AG04449 (cell line): ENCODE data around the gene HNRNPH2.

Experiments
- CTCF ChIA-PET: fragments of 350-600 bp; formaldehyde crosslinking; extraction: SDS; loops from one replicate; lab custom pipeline; 2021; ENCODE audit warnings: antibody characterized with exemption; lab: Yijun Ruan, JAX
- POLR2A ChIA-PET: fragments of 400-600, 350-600 bp; formaldehyde crosslinking; extraction: SDS; loops from one replicate; lab custom pipeline; 2020; ENCODE audit warnings: antibody characterized with exemption, inconsistent platforms; lab: Yijun Ruan, JAX
- DNase-seq: peaks from one replicate; pipeline ENCODE4 v3.0.0-alpha.2; 2010; ENCODE audit warnings: low read depth, low spot score
- H3K4me3 ChIP-seq: 2 replicates; pipeline ENCODE4 v1.5.1; 2011; ENCODE audit warnings: low read depth, mild to moderate bottlenecking, control low read depth, low read length
- TF ChIP-seq, protein P1 (sequence below): IDR thresholded peaks from one replicate; pipeline ENCODE4 v1.5.1; 2011; ENCODE audit warnings: mild to moderate bottlenecking, moderate library complexity, low read length, control low read depth, inconsistent platforms; ENCODE audit not compliant: insufficient read depth; ENCODE audit errors: missing control alignments

Gene HNRNPH2

DNA sequence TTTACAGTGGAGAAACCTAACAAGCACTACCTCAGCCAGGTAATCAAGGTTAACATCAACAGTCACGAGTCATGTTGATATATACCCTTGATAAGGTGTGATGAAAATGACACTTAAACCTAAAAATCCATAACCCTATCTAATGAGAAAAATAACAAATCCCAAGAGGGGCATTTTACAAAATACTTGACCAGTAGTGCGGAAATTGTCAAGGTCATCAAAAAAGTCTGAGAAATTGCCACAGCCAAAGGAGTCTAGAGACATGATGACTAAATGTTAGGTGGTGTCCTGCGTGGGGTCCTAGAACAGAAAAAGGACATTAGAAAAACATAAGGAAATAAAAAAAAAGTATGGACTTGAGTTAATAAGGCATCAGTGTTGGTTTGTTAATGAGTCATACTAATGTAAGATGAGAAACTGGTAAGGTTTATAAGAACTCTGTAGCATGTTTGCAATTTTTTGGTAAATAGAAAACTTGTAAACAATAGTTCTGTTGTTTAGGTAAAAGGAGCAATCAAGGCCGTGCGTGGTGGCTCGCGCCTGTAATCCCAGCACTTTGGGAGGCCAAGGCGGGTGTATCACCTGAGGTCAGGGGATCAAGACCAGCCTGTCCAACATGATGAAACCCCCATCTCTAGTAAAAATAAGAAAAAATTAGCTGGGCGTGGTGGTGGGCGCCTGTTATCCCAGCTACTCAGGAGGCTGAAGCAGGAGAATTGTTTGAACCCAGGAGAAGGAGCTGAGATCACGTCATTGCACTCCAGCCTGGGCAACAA lies 14.3 kb upstream of the HNRNPH2 start:
- no peak overlapping the region for H3K4me3 ChIP-seq
- no peak for DNase-seq
- ChIA-PET POLR2A (no interaction called here), CTCF (no interaction called here)
- TF ChIP-seq, protein P1, sequence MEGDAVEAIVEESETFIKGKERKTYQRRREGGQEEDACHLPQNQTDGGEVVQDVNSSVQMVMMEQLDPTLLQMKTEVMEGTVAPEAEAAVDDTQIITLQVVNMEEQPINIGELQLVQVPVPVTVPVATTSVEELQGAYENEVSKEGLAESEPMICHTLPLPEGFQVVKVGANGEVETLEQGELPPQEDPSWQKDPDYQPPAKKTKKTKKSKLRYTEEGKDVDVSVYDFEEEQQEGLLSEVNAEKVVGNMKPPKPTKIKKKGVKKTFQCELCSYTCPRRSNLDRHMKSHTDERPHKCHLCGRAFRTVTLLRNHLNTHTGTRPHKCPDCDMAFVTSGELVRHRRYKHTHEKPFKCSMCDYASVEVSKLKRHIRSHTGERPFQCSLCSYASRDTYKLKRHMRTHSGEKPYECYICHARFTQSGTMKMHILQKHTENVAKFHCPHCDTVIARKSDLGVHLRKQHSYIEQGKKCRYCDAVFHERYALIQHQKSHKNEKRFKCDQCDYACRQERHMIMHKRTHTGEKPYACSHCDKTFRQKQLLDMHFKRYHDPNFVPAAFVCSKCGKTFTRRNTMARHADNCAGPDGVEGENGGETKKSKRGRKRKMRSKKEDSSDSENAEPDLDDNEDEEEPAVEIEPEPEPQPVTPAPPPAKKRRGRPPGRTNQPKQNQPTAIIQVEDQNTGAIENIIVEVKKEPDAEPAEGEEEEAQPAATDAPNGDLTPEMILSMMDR, result no peak

DNA sequence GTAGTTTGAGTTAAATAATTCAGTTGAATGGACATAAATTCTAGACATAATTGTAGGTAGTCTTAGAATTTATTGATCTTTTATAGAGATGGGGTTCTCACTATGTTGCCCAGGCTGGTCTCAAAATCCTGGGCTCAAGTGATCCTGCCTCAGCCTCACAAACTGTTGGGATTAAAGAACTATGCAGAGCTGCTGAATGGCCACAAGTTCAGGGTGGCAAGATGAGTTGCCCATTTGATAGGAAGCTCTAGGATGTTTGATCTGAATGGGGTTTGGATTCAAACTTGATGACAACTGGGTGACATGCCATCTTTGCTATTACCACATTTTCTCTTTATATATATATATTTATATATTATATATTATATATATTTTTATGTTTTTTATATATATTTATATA lies 13.7 kb upstream of the HNRNPH2 start:
- TF ChIP-seq, protein P1, result no peak
- DNase-seq, result no peak
- CTCF ChIA-PET, result no interaction called here
- POLR2A ChIA-PET, result no interaction called here
- no peak overlapping the region for H3K4me3 ChIP-seq

DNA sequence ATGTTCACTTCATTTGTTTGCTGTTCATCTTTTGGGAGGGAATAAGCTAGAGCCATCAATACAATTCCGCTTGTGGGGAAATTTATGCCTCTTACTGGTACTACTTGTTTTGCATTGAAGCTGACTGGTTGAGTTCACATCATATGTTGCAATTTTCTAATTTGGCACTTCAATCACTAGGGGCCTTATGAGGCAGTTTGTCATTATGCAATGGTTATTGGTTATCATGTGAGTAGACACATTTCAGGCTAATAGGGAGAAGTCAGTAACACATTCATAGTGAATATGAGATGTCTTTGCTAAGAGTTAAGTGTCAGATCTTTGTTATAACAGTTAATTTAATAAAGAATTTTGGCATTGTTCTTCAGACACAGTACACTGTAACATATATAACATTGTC lies 12.2 kb upstream of the HNRNPH2 start:
- TF ChIP-seq, protein P1, result no peak
- DNase-seq, result no peak
- ChIA-PET POLR2A (no interaction called here), CTCF (no interaction called here)
- H3K4me3 ChIP-seq, result no peak overlapping the region

DNA sequence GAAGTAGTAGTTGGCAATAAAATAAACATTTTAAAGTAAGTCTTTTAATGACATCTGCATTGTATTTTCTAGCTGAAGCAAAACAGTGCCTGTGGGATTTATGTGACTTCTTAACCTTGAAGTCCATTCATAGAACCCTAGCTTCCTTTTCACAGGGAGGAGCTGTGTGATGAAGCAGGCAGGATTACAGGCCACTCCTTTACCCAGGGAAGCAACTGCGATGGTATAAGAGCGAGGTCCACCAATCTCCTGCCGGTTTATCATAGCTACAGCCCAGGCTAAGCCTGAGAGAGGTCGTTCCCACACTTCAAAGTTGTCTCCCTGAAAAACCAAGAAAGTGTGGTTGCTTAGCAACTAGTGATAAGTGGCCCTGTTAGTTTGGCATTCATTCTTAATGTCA lies 10.2 kb upstream of the HNRNPH2 start:
- POLR2A ChIA-PET, result no interaction called here
- TF ChIP-seq, protein P1, result no peak
- no peak for DNase-seq
- CTCF ChIA-PET, result interaction anchor here (2.3 kb wide), 1 partner anchor 18 kb away, joined by 7 read pairs; no protein-coding TSS in a partner anchor
- H3K4me3 ChIP-seq, result no peak overlapping the region

DNA sequence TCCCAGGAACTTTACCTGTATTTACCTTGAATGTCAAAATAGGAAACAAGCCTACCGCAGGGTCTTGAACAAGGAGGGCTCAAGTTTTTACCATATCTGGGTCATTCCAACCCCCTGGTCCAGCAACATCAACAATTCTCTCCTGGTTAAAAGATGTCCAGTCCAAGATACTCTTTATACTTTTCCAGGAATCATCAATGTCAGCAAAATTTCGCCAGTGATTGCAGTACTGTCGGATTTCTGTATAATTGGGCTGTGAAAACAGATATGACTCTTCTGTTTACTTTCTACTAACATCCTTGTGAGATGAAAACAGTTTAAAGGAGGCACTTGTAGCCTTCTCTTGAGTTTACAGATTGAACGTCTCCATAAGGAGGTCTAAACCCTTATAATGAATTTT lies 9.3 kb upstream of the HNRNPH2 start:
- POLR2A ChIA-PET, result no interaction called here
- no peak overlapping the region for H3K4me3 ChIP-seq
- no peak for DNase-seq
- TF ChIP-seq, protein P1, result no peak
- CTCF ChIA-PET, result interaction anchor here (2.3 kb wide), 1 partner anchor 17 kb away, joined by 7 read pairs; no protein-coding TSS in a partner anchor

DNA sequence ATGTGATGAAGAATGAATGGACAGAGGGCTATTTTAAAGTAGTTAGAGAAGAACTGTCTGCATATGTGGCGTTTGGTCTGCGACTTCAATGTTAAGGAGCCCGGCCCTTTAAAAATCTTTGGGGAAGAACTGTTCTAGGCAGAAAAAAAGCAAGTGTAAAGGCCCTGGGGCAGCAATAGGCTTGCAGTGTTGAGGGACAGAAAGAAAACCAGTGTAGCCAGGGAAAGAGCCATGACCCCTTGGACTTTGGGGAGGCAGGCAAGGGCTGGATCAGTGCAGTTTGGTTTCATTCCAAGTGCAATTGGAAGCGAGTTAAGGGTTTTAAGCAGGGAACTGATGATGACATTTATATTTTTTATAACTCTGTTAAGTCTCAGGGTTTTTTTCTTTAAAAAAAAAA lies 8.2 kb upstream of the HNRNPH2 start:
- TF ChIP-seq, protein P1, result no peak
- DNase-seq, result no peak
- ChIA-PET CTCF (interaction anchor here (2.0 kb wide), 1 partner anchor 9 kb away, joined by 10 read pairs; the partner anchor contains the start of gene RPL36A), POLR2A (no interaction called here)
- no peak overlapping the region for H3K4me3 ChIP-seq
